Neural cell (in vitro differentiated cells): Measurements from ENCODE around the gene CLDN2.

ENCODE experiments used
- EP300 ChIP-seq: fragments of 450-650 bp; conservative IDR thresholded peaks from 2 replicates; pipeline ENCODE4 v1.6.1; 2014; ENCODE audit warnings: antibody characterized with exemption, mild to moderate bottlenecking, moderate library complexity; ENCODE audit not compliant: poor library complexity, severe bottlenecking
- EZH2 ChIP-seq: fragments of 200-600, 300-800 bp; shearing (Covaris generic), sonication (generic); IDR thresholded peaks from 2 replicates; pipeline ENCODE4 v1.6.1; 2014; ENCODE audit warnings: antibody characterized with exemption, low read length, borderline replicate concordance, mild to moderate bottlenecking; ENCODE audit not compliant: insufficient read depth, poor library complexity, severe bottlenecking
- MXI1 ChIP-seq: fragments of 450-650 bp; conservative IDR thresholded peaks from 2 replicates; pipeline ENCODE4 v1.6.1; 2014; ENCODE audit warnings: antibody characterized with exemption, mild to moderate bottlenecking; ENCODE audit not compliant: poor library complexity, severe bottlenecking
- POLR2AphosphoS5 ChIP-seq: IDR thresholded peaks from 2 replicates; pipeline ENCODE4 v1.6.1; 2012
- RAD21 ChIP-seq: fragments of 450-650 bp; conservative IDR thresholded peaks from 2 replicates; pipeline ENCODE4 v1.6.1; 2014; ENCODE audit warnings: antibody characterized with exemption, mild to moderate bottlenecking, moderate library complexity
- SMC3 ChIP-seq: fragments of 450-650 bp; conservative IDR thresholded peaks from 2 replicates; pipeline ENCODE4 v1.6.1; 2014; ENCODE audit warnings: antibody characterized with exemption, mild to moderate bottlenecking, moderate library complexity; ENCODE audit not compliant: poor library complexity
- TAF1 ChIP-seq: IDR thresholded peaks from 2 replicates; pipeline ENCODE4 v1.6.1; 2012; ENCODE audit warnings: low read depth
- TF ChIP-seq, protein P1 (sequence below): fragments of 450-650 bp; IDR thresholded peaks from 2 replicates; pipeline ENCODE4 v1.5.1; 2014; ENCODE audit warnings: antibody characterized with exemption, mild to moderate bottlenecking, moderate library complexity; ENCODE audit not compliant: poor library complexity, severe bottlenecking
- TF ChIP-seq, protein P2 (sequence below): IDR thresholded peaks from 2 replicates; pipeline ENCODE4 v1.6.1; 2012; ENCODE audit warnings: borderline replicate concordance

DNA sequence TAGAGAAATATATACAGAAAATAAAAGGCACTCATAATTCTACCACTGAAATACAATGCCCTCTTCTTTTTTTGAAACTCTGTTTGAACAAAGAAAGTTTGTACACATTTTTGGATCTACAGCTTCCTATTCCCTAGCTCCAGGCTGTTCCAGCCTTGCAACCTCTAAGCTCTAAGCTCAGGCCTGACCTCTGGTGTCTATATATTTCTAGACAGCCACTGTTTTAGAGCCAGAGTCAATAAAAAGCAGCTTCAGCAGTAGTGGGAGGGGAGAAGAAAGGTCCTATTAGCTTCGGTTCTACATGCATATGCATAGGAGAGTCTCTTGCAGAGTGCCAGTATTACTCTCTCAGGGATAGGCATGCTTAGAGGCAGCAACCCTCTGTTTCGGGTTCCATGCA lies 39.7 kb downstream of the CLDN2 start:
- TF ChIP-seq RAD21 (peak; percentile 30), EZH2 (no peak), EP300 (no peak), TAF1 (no peak), POLR2AphosphoS5 (no peak), MXI1 (no peak), SMC3 (peak; percentile 35)
- TF ChIP-seq, protein P1, sequence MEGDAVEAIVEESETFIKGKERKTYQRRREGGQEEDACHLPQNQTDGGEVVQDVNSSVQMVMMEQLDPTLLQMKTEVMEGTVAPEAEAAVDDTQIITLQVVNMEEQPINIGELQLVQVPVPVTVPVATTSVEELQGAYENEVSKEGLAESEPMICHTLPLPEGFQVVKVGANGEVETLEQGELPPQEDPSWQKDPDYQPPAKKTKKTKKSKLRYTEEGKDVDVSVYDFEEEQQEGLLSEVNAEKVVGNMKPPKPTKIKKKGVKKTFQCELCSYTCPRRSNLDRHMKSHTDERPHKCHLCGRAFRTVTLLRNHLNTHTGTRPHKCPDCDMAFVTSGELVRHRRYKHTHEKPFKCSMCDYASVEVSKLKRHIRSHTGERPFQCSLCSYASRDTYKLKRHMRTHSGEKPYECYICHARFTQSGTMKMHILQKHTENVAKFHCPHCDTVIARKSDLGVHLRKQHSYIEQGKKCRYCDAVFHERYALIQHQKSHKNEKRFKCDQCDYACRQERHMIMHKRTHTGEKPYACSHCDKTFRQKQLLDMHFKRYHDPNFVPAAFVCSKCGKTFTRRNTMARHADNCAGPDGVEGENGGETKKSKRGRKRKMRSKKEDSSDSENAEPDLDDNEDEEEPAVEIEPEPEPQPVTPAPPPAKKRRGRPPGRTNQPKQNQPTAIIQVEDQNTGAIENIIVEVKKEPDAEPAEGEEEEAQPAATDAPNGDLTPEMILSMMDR, result no peak
- TF ChIP-seq, protein P2, sequence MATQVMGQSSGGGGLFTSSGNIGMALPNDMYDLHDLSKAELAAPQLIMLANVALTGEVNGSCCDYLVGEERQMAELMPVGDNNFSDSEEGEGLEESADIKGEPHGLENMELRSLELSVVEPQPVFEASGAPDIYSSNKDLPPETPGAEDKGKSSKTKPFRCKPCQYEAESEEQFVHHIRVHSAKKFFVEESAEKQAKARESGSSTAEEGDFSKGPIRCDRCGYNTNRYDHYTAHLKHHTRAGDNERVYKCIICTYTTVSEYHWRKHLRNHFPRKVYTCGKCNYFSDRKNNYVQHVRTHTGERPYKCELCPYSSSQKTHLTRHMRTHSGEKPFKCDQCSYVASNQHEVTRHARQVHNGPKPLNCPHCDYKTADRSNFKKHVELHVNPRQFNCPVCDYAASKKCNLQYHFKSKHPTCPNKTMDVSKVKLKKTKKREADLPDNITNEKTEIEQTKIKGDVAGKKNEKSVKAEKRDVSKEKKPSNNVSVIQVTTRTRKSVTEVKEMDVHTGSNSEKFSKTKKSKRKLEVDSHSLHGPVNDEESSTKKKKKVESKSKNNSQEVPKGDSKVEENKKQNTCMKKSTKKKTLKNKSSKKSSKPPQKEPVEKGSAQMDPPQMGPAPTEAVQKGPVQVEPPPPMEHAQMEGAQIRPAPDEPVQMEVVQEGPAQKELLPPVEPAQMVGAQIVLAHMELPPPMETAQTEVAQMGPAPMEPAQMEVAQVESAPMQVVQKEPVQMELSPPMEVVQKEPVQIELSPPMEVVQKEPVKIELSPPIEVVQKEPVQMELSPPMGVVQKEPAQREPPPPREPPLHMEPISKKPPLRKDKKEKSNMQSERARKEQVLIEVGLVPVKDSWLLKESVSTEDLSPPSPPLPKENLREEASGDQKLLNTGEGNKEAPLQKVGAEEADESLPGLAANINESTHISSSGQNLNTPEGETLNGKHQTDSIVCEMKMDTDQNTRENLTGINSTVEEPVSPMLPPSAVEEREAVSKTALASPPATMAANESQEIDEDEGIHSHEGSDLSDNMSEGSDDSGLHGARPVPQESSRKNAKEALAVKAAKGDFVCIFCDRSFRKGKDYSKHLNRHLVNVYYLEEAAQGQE, result no peak
